HUES6 (cell line): ENCODE measurements around the gene AP3S2.
"Not testable (repeated sequence)": the region's sequence is repeated elsewhere in the genome, so short reads cannot be mapped to it uniquely, and the experiment has no call there.

Source experiments
- H3K27ac ChIP-seq: 2 replicates; pipeline ENCODE4 v1.7.0; 2013; ENCODE audit warnings: low read depth, mild to moderate bottlenecking, low read length, inconsistent platforms
- H3K27me3 ChIP-seq: 2 replicates; pipeline ENCODE4 v1.6.1; 2013; ENCODE audit warnings: low read length; ENCODE audit not compliant: control insufficient read depth, insufficient read depth
- H3K36me3 ChIP-seq: 2 replicates; pipeline ENCODE4 v1.6.1; 2013; ENCODE audit warnings: low read length; ENCODE audit not compliant: control insufficient read depth, insufficient read depth
- H3K4me1 ChIP-seq: 2 replicates; pipeline ENCODE4 v1.6.1; 2013; ENCODE audit warnings: low read length; ENCODE audit not compliant: control insufficient read depth, insufficient read depth
- H3K4me3 ChIP-seq: 2 replicates; pipeline ENCODE4 v1.5.1; 2013; ENCODE audit warnings: low read depth, low read length
- H3K9ac ChIP-seq: one replicate; pipeline ENCODE4 v1.6.1; 2013; ENCODE audit warnings: mild to moderate bottlenecking, low read length
- H3K9me3 ChIP-seq: 2 replicates; pipeline ENCODE4 v1.6.1; 2013; ENCODE audit warnings: low read depth, low read length; ENCODE audit not compliant: control insufficient read depth, insufficient read depth

AP3S2 gene

GRCh38 chr15:89784686-89784960 lies 109.2 kb downstream of the AP3S2 start:
- H3K27me3 ChIP-seq = peaks cover 15% of the 10 kb centered on the region; the same call in 1 of the 2 replicates
- peaks cover 6% of the 10 kb centered on the region; the same call in 1 of the 2 replicates for H3K36me3 ChIP-seq
- no peak overlapping the region for H3K27ac ChIP-seq
- peaks cover 32% of the 10 kb centered on the region for H3K4me1 ChIP-seq
- peaks cover 10% of the 10 kb centered on the region for H3K9me3 ChIP-seq
- H3K9ac ChIP-seq = no peak overlapping the region
- H3K4me3 ChIP-seq = no peak overlapping the region

DNA sequence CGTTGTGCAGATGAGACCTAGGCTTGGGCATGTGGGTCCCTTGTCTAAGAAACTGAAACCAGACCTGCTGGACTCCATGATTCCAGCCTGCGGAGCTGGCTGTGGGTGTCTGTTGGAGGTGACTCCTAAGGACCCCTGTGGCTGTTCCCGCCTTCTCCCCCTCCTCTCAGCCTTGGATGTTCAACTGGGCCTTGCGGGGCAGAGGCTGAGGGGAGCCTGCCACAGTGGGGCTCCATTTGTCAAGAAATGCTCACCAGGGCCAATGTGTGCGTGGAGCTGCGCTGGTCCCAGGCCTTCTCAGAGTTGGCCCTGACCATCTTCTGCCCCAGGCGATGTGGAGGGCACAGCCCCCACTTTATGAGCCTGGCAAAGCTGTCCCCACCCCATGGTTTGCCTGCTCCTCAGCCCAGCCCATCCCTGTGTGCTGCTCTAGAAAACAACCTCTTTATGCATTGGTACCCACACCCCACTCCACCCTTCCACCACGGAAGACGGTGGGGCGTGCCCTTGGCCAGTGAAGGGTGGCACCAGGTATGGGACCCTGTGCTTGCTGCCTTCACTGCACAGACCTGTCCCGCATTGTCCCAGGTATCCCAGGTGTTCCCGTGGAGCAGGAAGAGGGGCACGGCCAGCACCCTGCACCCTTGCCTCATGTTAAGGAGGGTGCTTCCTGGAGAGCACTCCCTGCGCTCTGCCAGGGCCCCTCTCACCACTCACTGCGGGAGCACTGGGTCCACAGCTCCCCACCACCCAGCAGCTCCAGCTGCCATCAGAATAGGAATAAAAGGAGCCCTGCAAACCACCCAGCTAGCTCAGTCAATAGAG lies 109.7 kb downstream of the AP3S2 start:
- Histone ChIP-seq H3K36me3 (peaks cover 6% of the 10 kb centered on the region; the same call in 1 of the 2 replicates), H3K9ac (peak overlapping the region; percentile 4), H3K4me1 (peaks cover 32% of the 10 kb centered on the region), H3K9me3 (peaks cover 10% of the 10 kb centered on the region), H3K4me3 (peak overlapping the region; percentile 17; the same call in 1 of the 2 replicates), H3K27ac (no peak overlapping the region; the same call in 1 of the 2 replicates), H3K27me3 (peaks cover 15% of the 10 kb centered on the region; the same call in 1 of the 2 replicates)

DNA sequence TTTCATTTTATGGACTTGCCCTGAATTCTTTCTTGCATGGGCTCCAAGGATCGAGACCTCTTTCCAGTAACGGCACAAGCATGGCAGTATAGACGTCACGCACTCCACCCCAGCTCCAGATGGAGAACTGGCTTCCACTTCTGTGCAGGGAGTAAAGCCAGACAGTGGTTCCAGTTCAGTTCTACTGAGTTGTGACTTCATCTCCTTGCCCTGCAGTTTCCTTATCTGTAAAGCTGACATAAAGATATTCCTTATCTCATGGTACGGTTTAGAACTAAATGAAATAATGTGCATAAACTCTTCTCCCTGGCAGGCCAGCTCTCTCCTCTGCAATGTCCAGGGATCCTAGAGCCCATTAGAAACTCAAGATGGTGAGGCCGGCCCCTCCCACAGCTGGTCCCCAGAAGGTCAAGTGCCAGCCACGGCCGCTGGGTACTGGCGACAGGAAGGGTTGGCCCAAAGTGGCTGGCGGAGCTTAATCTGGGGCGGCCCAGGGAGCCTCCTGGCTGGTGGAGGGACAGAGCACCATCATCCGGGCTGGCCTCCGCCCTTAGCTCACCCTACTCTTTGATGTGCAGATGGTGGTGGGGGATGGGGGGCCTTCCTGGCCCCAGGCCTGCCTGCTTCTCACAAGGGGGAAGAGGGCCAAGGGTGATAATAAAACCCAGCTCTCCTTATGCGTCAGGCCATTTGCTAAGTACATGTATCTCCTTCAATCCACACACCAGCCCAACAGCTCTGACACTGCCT lies 110.5 kb downstream of the AP3S2 start:
- H3K36me3 ChIP-seq = peaks cover 6% of the 10 kb centered on the region; the same call in 1 of the 2 replicates
- H3K4me1 ChIP-seq = peaks cover 32% of the 10 kb centered on the region
- H3K4me3 ChIP-seq = peak overlapping the region; percentile 17; the same call in 1 of the 2 replicates
- peaks cover 17% of the 10 kb centered on the region; the same call in 1 of the 2 replicates for H3K27me3 ChIP-seq
- peak overlapping the region; percentile 10 for H3K9ac ChIP-seq
- peaks cover 8% of the 10 kb centered on the region for H3K9me3 ChIP-seq
- no peak overlapping the region; the same call in 1 of the 2 replicates for H3K27ac ChIP-seq

DNA sequence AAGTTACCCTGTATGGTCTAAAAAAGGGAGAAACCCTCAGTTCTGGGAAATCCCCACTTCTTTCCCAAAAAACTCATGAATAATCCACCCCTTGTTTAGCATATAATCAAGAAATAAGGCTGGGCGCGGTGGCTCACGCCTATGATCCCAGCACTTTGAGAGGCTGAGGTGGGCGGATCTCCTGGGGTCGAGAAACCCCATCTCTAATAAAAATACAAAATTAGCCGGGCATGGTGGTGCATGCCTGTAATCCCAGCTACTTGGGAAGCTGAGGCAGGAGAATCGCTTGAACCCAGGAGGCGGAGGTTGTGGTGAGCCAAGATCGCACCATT lies 111.2 kb downstream of the AP3S2 start:
- H3K9me3 ChIP-seq, H3K36me3 ChIP-seq, H3K27ac ChIP-seq, H3K9ac ChIP-seq, H3K4me3 ChIP-seq: not testable (repeated sequence)
- H3K27me3 ChIP-seq = peaks cover 24% of the 10 kb centered on the region
- H3K4me1 ChIP-seq = peaks cover 32% of the 10 kb centered on the region

DNA sequence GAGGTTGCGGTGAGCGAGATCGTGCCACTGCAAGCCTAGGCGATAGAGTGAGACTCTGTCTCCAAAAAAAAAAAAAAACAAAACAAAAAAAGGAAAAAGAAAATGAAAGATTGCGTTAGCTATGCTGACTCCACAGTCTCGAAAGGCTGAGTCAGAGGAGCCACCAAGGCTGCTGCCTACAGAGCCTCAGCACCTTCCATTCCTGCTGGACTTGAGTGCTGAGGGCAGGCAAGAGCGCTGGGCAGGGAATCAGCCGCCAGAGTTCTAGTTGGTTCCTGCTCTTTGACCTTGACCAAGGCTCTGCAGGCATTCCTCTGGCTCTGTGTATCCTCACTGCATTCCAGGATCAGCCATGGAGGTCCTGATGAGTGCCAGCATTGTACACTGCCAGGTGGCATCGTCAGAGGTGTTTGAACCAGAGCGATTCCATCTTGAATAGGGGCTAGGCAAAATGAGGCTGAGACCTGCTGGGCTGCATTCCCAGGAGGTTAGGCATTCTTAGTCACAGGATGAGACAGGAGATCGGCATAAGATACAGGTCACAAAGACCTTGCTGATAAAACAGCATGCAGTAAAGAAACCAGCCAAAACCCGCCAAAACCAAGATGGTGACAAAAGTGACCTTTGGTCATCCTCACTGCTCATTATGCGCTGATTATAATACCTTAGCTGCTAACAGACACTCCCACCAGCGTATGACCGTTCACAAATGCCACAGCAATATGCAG lies 111.7 kb downstream of the AP3S2 start:
- Histone ChIP-seq H3K9ac (peak overlapping the region; percentile 51), H3K27ac (no peak overlapping the region), H3K27me3 (peaks cover 30% of the 10 kb centered on the region), H3K4me1 (peaks cover 35% of the 10 kb centered on the region), H3K4me3 (no peak overlapping the region; the same call in 1 of the 2 replicates), H3K9me3 (no peaks in the 10 kb centered on the region), H3K36me3 (no peaks in the 10 kb centered on the region)

- Histone ChIP-seq H3K9ac (no peak overlapping the region), H3K27me3 (peaks cover 38% of the 10 kb centered on the region), H3K27ac (no peak overlapping the region), H3K36me3 (no peaks in the 10 kb centered on the region), H3K9me3 (no peaks in the 10 kb centered on the region), H3K4me3 (no peak overlapping the region), H3K4me1 (peaks cover 38% of the 10 kb centered on the region)
Observed at GRCh38 chr15:89781055-89781454, 112.7 kb downstream of the AP3S2 start.

DNA sequence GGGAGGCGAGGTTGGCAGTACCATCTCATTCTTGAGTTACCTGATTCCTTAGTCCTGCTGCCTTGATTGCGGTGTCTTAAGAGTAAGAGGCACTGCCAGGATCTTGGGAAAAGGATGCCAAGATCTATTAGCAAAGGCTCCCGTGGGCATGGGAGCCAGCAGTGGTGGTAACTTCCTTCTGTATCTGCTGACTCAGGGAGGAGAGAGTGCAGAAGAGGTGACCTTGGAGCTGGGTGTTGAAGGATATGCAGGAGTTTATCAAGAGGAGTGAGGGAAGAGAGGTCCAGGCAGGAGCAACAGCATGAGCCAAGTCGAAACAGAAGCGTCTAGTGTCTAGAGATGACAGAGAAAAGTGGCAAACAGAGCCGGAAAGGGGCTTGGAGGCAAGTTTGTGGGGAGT lies 113.2 kb downstream of the AP3S2 start:
- Histone ChIP-seq H3K4me3 (no peak overlapping the region), H3K9ac (no peak overlapping the region), H3K36me3 (no peaks in the 10 kb centered on the region), H3K9me3 (no peaks in the 10 kb centered on the region), H3K27me3 (peaks cover 42% of the 10 kb centered on the region), H3K4me1 (peaks cover 38% of the 10 kb centered on the region), H3K27ac (no peak overlapping the region)
